ENCODE results near the gene FBF1. TPM values are rescaled to one million over a fixed set of nuclear protein-coding genes. Genes with fewer than 3 reads are reported as not detected.

FBF1 gene
- total RNA-seq, 4 donors from 2014 or later: 20.4 to 23.8 (median 22.4) TPM

DNA sequence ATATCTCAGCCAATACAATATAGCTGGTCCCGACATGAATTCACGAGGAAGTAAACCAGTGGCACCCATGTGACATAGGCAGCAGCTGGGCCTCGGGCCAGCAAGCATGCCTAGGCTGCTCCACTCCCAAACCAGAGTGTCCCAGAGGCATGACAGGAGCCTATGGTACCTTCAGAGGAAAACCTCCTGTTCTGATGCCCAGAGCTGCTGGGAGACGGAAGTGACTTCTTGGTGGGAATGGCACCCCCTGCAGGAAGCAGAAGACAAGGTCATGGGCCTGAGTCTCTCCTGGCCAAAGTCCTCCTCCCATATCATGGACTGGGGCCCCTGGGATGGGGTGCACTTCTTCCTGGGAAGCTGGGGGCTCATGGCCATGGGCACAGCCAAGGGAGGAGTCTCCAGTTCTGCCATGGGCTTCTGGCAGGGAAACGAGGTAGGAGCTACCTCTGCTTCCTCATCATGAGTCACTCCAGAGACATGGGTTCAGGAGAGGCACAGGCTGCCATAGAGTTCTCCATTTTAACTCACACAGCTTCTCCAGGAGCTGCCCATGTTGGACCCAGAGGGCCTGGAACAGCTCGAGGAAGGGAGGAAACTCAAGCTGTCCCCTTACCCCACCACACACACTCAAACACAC, 13.4 kb downstream of the FBF1 start:
- no peak for TF ChIP-seq POLR2A (IDR thresholded peaks at IDR 0.05)
- TF ChIP-seq, protein P1, sequence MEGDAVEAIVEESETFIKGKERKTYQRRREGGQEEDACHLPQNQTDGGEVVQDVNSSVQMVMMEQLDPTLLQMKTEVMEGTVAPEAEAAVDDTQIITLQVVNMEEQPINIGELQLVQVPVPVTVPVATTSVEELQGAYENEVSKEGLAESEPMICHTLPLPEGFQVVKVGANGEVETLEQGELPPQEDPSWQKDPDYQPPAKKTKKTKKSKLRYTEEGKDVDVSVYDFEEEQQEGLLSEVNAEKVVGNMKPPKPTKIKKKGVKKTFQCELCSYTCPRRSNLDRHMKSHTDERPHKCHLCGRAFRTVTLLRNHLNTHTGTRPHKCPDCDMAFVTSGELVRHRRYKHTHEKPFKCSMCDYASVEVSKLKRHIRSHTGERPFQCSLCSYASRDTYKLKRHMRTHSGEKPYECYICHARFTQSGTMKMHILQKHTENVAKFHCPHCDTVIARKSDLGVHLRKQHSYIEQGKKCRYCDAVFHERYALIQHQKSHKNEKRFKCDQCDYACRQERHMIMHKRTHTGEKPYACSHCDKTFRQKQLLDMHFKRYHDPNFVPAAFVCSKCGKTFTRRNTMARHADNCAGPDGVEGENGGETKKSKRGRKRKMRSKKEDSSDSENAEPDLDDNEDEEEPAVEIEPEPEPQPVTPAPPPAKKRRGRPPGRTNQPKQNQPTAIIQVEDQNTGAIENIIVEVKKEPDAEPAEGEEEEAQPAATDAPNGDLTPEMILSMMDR (IDR thresholded peaks at IDR 0.05): no peak
- intact Hi-C loops (cut with DNase I; ENCODE audit: low total_unique reads): no loop called here
- peak in 1 of 2 donors; percentile 68 for DNase-seq (ENCODE audit: low spot score in 2 of 2)
- WGBS, 2 donors: 41 to 43% methylated on average over 6 of the region's 6 CpGs
- no peak overlapping the region for H3K4me3 ChIP-seq (ENCODE audit: low read depth, poor library complexity, severe bottlenecking)

DNA sequence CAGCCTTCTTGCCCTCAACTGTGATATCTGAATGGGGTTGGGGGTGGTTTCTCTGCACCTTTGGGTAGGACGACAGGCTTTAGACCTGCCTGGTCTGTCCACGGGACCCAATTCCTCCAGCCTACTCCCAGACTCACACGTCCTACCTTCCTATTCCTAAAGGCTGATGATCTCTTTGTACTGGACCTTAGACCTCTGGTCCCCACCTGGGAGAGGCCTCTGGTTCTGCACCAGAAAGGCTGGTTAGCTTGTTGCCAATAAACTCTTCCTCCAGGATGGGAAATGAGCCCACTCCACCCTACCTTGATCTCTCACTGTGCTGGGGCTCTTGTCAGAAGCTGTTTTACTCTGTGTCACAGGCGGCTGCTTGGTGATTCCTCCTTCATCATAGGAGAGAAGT, 14.4 kb downstream of the FBF1 start:
- TF ChIP-seq, protein P1 (IDR thresholded peaks at IDR 0.05): no peak
- TF ChIP-seq POLR2A (IDR thresholded peaks at IDR 0.05): no peak
- no peak for DNase-seq (ENCODE audit: low spot score in 2 of 2)
- H3K4me3 ChIP-seq (ENCODE audit: low read depth, poor library complexity, severe bottlenecking): no peak overlapping the region
- 78 to 84% methylated on average over 4 of the region's 4 CpGs for WGBS, 2 donors
- intact Hi-C loops (cut with DNase I; ENCODE audit: low total_unique reads): no loop called here

DNA sequence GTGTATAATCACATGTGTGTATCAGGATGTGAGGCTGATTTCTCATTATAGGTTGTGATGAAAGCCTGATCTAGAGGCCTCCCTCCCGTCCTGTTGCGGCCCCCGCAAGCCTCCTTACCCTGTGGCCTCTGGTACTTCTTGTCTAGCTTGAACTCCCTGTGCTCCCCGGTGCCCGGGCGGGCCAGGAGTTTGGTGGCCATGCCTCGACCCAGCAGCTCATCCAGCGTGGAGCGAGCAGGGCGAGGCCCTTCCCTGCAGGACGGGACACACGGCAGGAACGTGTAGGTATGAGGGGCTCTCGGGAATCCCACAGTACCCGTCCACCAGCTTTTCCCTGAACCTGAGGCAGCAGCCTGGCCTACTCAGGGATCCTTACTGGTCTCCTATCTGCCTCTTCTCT, 14.9 kb downstream of the FBF1 start:
- WGBS, 2 donors: 79 to 82% methylated on average over 15 of the region's 15 CpGs
- intact Hi-C loops (cut with DNase I; ENCODE audit: low total_unique reads): no loop called here
- TF ChIP-seq POLR2A (IDR thresholded peaks at IDR 0.05): no peak
- TF ChIP-seq, protein P1 (IDR thresholded peaks at IDR 0.05): no peak
- H3K4me3 ChIP-seq (ENCODE audit: low read depth, poor library complexity, severe bottlenecking): no peak overlapping the region
- no peak for DNase-seq (ENCODE audit: low spot score in 2 of 2)

DNA sequence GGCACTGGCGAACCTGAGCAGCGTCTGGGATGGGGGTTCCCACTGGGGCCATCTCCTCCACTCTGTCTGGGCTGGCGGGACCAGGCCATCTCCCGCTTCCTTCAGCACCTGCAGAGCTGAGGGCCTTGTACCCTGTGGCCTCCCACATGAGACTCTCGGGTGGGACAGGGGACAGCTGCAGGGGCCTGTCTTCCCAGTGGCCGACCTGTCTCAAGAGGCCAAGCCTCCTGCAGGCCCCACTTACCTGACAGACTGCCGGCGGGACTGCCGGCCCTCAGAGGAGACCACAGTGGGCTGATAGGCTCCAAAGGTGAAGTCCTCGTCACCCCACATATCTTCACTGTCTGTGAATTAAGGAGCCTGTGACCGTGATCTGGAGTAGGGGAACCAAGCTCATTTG, 15.7 kb downstream of the FBF1 start:
- no peak for DNase-seq (ENCODE audit: low spot score in 2 of 2)
- no peak overlapping the region for H3K4me3 ChIP-seq (ENCODE audit: low read depth, poor library complexity, severe bottlenecking)
- WGBS, 2 donors: 95% methylated on average over 10 to 11 of the region's 11 CpGs
- intact Hi-C loops (cut with DNase I; ENCODE audit: low total_unique reads): no loop called here
- no peak for TF ChIP-seq POLR2A (IDR thresholded peaks at IDR 0.05)
- TF ChIP-seq, protein P1 (IDR thresholded peaks at IDR 0.05): no peak

DNA sequence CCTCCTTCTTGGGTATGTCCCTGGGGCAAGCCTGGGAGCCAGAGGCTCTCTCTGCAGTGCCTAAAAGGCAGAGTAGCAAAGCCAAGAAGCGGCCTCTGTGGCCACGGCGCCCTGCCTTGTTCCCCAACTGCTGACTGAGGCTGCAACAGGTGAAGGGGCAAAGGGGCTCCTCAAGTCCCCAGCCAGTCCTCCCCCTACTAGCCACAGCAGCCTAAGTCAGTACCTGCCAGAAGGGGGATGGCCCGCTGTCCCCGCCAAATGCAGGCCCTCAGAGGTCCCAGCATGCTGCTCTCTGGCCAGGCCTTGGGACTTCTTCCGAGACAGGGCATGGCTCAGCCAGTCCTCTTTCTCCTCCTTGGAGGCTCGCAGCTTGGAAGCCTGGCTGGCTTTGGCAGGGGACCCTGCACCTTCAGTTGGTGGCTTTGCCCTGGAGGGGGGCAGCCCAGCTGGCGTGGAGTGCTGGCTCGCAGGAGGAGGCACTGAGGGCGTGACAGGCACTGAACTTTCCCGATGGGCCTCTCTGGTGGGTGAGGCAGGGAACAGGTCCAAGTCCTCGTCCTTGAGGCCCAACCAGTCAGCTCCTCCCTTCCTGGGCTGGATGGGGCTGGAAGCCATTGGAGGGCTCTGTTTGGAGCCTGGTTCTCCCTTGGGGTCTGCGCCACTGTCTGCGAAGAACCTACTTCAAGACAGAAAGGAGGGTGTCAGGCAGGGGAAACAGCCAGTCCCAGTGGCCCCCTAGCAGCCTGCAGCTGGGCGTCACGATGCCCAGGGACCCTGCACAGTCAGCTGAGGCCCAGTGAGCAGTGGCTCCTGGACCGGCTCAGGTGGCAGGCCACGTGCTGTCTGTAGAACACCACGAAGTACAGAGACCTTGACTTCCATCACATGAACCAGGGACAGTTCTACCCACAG, 17.6 kb downstream of the FBF1 start:
- DNase-seq (ENCODE audit: low spot score in 2 of 2): no peak
- H3K4me3 ChIP-seq (ENCODE audit: low read depth, poor library complexity, severe bottlenecking): no peak overlapping the region
- no peak for TF ChIP-seq POLR2A (IDR thresholded peaks at IDR 0.05)
- TF ChIP-seq, protein P1 (IDR thresholded peaks at IDR 0.05): no peak
- intact Hi-C loops (cut with DNase I; ENCODE audit: low total_unique reads): no loop called here
- 74 to 81% methylated on average over 13 to 19 of the region's 19 CpGs for WGBS, 2 donors
